HL-60/S4 treated with retinoic acid at 250 ng/mL for 4 days and 3 days (cell line): ENCODE results near the gene CBFA2T3.

ENCODE experiments used
- in situ Hi-C: fragments of 300-500 bp; cut with MboI; formaldehyde crosslinking; loops from 2 replicates; pipeline ENCODE4 v1.7.0; 2022; ENCODE audit warnings: low sequenced_read_pairs

The CBFA2T3 gene

GRCh38 chr16:88881675-88882357 lies 95.2 kb downstream of the CBFA2T3 start:
- in situ Hi-C loops, result no loop called here

- in situ Hi-C loops, result no loop called here
Observed at GRCh38 chr16:88881007-88881615, 95.9 kb downstream of the CBFA2T3 start.

- in situ Hi-C loops, result no loop called here
Observed at GRCh38 chr16:88880226-88881006, 96.6 kb downstream of the CBFA2T3 start.

- in situ Hi-C loops, result no loop called here
Observed at GRCh38 chr16:88879788-88880055, 97.3 kb downstream of the CBFA2T3 start.

GRCh38 chr16:88878967-88879787 lies 97.8 kb downstream of the CBFA2T3 start:
- in situ Hi-C loops, result no loop called here

GRCh38 chr16:88878356-88878755 lies 98.7 kb downstream of the CBFA2T3 start:
- in situ Hi-C loops, result no loop called here

- in situ Hi-C loops, result no loop called here
Observed at GRCh38 chr16:88877564-88878289, 99.3 kb downstream of the CBFA2T3 start.

- in situ Hi-C loops, result no loop called here
Observed at GRCh38 chr16:88876942-88877526, 100.0 kb downstream of the CBFA2T3 start.

- in situ Hi-C loops, result no loop called here
Observed at GRCh38 chr16:88875703-88876234, 101.2 kb downstream of the CBFA2T3 start.

GRCh38 chr16:88874938-88875599 lies 101.9 kb downstream of the CBFA2T3 start:
- in situ Hi-C loops, result no loop called here

GRCh38 chr16:88872650-88873331 lies 104.2 kb downstream of the CBFA2T3 start:
- in situ Hi-C loops, result no loop called here

- in situ Hi-C loops, result no loop called here
Observed at GRCh38 chr16:88871730-88872416, 105.1 kb downstream of the CBFA2T3 start.

- in situ Hi-C loops, result no loop called here
Observed at GRCh38 chr16:88871349-88871702, 105.7 kb downstream of the CBFA2T3 start.

- in situ Hi-C loops, result no loop called here
Observed at GRCh38 chr16:88870608-88871348, 106.2 kb downstream of the CBFA2T3 start.

GRCh38 chr16:88869673-88869980 lies 107.4 kb downstream of the CBFA2T3 start:
- in situ Hi-C loops, result no loop called here

GRCh38 chr16:88868974-88869672 lies 107.9 kb downstream of the CBFA2T3 start:
- in situ Hi-C loops, result no loop called here

- in situ Hi-C loops, result no loop called here
Observed at GRCh38 chr16:88867581-88868246, 109.3 kb downstream of the CBFA2T3 start.
